ENCODE measurements around the gene CPEB4. TPM values are rescaled to one million over a fixed set of nuclear protein-coding genes. Genes with fewer than 3 reads are reported as not detected.

CPEB4 gene
- total RNA-seq, 1 donor from 2014 or later, result 20.9 TPM

GRCh38 chr5:173902334-173902733, 14.2 kb downstream of the CPEB4 start:
- no peaks in the 10 kb centered on the region for H3K36me3 ChIP-seq (ENCODE audit: control insufficient read depth, insufficient read depth, low read length)
- H3K27me3 ChIP-seq (ENCODE audit: control insufficient read depth, insufficient read depth, low read length), result no peaks in the 10 kb centered on the region
- no peak for DNase-seq (ENCODE audit: low read depth)
- H3K4me3 ChIP-seq (ENCODE audit: low read depth, low read length), result no peak overlapping the region
- TF ChIP-seq CTCF (IDR thresholded peaks at IDR 0.05; ENCODE audit: insufficient read depth, low read length, poor library complexity, severe bottlenecking), result no peak

GRCh38 chr5:173902743-173903142, 14.6 kb downstream of the CPEB4 start:
- no peak for TF ChIP-seq CTCF (IDR thresholded peaks at IDR 0.05; ENCODE audit: insufficient read depth, low read length, poor library complexity, severe bottlenecking)
- no peak for DNase-seq (ENCODE audit: low read depth)
- Histone ChIP-seq H3K27me3 (ENCODE audit: control insufficient read depth, insufficient read depth, low read length) (no peaks in the 10 kb centered on the region), H3K4me3 (ENCODE audit: low read depth, low read length) (no peak overlapping the region), H3K36me3 (ENCODE audit: control insufficient read depth, insufficient read depth, low read length) (no peaks in the 10 kb centered on the region)

DNA sequence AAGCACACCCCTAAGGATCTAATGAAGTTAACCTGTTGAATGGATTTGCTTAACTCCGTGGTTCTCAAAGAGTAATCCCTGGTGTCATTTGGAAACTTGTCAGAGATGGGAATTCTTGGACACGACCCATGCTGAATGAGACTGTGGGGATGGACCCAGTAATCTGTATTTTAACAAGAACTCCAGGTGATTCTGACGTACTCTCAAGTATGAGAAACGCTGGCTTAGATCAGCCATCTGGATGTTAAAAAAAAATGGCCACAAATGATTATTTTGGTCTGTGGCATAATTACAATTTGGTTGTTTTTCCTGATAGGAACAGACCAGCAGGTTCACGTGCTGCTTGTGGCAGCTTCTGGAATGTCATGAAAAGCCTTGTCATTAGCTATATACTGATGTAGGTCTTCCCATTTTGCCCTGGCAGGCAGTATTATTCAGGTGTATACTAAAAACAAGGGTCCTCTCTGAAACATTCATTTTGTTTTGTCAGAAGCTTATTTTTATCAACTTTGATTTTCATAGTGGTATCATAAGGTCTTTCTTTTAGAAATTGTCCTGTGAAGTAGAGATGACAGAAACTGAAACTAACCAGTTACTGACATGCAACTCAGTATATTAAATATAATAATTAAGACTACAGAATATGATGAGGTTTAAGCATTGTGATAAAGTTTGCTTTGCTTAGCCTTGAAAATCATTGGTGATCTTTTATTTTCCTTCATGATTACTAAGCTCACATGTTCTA, 15.4 kb downstream of the CPEB4 start:
- Histone ChIP-seq H3K27me3 (ENCODE audit: control insufficient read depth, insufficient read depth, low read length) (no peaks in the 10 kb centered on the region), H3K4me3 (ENCODE audit: low read depth, low read length) (no peak overlapping the region), H3K36me3 (ENCODE audit: control insufficient read depth, insufficient read depth, low read length) (no peaks in the 10 kb centered on the region)
- no peak for TF ChIP-seq CTCF (IDR thresholded peaks at IDR 0.05; ENCODE audit: insufficient read depth, low read length, poor library complexity, severe bottlenecking)
- no peak for DNase-seq (ENCODE audit: low read depth)

DNA sequence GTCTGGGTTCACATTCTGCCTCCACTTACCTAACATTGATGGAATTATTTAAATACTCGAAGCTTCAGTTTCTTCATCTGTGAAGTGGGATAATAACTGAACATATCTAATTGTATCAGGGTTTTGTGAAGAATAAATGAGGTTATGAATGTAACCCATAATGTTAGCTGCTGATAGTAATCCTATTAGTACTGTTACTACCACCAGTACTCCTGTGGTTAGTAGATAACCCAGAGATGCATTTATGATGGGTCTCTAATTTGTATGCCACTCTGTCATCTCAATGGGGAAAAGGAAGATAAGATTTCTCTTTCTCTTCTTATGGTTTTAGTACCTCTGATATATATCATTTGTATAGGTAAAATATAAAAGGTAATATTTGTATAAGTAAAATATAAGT, 16.0 kb downstream of the CPEB4 start:
- TF ChIP-seq CTCF (IDR thresholded peaks at IDR 0.05; ENCODE audit: insufficient read depth, low read length, poor library complexity, severe bottlenecking), result no peak
- no peaks in the 10 kb centered on the region for H3K27me3 ChIP-seq (ENCODE audit: control insufficient read depth, insufficient read depth, low read length)
- DNase-seq (ENCODE audit: low read depth), result no peak

DNA sequence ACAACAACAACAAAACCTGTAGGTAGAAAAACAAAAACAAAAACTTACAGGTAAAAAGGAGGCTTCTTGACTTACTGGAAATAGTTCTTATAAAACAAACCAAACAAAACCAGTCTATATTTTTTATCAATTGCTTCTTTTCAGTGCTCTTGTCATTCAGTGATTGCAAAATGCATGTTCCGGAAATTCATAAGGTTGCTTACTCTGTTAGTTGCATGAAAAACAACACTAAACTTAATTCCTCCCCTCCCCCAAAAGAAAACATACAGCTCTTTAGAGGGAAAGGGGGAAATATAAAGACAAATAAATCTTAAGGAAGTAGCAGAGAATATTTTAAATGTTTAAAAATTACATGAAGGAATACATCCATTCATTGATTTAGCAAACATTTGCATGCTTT, 19.1 kb downstream of the CPEB4 start:
- no peak for DNase-seq (ENCODE audit: low read depth)
- Histone ChIP-seq H3K4me3 (ENCODE audit: low read depth, low read length) (no peak overlapping the region), H3K36me3 (ENCODE audit: control insufficient read depth, insufficient read depth, low read length) (no peaks in the 10 kb centered on the region), H3K27me3 (ENCODE audit: control insufficient read depth, insufficient read depth, low read length) (no peaks in the 10 kb centered on the region)
- TF ChIP-seq CTCF (IDR thresholded peaks at IDR 0.05; ENCODE audit: insufficient read depth, low read length, poor library complexity, severe bottlenecking), result no peak

More for the DNA sequence above, 16.0 kb downstream of the CPEB4 start:
- H3K4me3 ChIP-seq (ENCODE audit: low read depth, low read length), result no peak overlapping the region
- H3K36me3 ChIP-seq (ENCODE audit: control insufficient read depth, insufficient read depth, low read length), result no peaks in the 10 kb centered on the region

Data from kidney epithelial cell (primary cell).